GM12873 (cell line): ENCODE results near the gene LMO7.

Source experiments
- CTCF ChIP-seq: IDR thresholded peaks from 2 replicates; pipeline ENCODE4 v1.5.1; 2012; ENCODE audit warnings: low read depth, mild to moderate bottlenecking, moderate library complexity, low read length, control low read depth; ENCODE audit not compliant: insufficient read depth; ENCODE audit errors: missing control alignments

LMO7 gene

DNA sequence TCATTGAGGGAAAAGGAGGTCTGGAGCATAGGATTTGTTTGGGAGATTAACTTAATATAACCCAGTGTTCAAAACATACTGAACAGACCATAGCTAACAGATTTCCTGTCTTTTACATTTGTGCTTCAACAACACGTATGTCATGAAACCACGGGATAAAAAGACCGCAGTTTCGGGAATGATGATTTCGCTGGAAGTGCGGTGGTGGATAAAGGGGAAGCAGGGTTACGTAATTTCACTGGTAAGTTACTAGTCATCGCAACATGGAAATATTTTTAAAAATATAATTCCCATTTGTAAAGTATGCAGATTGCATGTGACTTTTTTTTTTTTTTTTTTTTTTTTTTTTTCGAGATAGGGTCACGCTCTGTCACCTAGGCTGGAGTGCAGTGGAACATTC, 237.4 kb downstream of the LMO7 start:
- TF ChIP-seq CTCF, result no peak

GRCh38 chr13:75875450-75875849, 239.3 kb downstream of the LMO7 start:
- TF ChIP-seq CTCF, result no peak

- peak; percentile 85 for TF ChIP-seq CTCF
Measured at GRCh38 chr13:75876142-75877050, 240.3 kb downstream of the LMO7 start.

GRCh38 chr13:75877071-75877470, 240.9 kb downstream of the LMO7 start:
- TF ChIP-seq CTCF, result no peak

GRCh38 chr13:75879656-75880055, 243.5 kb downstream of the LMO7 start:
- no peak for TF ChIP-seq CTCF

DNA sequence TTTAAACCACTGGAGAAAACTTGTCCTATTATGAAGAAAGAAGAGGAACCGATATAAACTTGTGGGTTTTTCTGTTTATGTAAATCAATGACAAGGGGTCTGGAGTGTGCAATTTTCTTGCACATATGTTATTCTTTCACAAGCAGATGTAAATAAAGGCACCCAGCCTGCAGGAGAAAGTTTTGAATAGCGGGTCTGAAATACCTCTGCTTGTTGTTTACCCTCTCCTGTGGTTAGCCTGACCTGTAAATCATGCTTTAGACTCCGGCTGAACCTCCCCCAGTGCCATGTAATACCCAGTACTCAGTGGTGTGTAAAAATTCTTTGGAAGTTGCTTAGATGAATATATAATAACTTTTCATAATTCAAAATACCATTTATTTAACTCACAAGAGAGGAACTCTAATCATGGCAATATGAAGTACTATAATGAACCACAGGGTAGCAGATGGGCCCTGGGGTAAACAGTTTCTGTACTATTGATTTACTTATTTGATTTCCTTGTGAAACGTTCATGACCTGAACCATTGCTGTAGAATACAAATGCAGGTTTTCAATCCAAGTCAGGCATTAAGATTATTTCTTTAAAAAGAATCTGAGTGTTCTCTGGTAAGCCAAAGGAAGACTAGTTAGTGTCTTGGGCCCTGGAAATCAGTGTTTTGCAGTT, 245.1 kb downstream of the LMO7 start:
- TF ChIP-seq CTCF, result no peak

GRCh38 chr13:75882261-75882660, 246.1 kb downstream of the LMO7 start:
- no peak for TF ChIP-seq CTCF
